ENCODE measurements around the gene GRID1.
"Not testable (repeated sequence)": the region's sequence is repeated elsewhere in the genome, so short reads cannot be mapped to it uniquely, and the experiment has no call there.

The GRID1 gene

GRCh38 chr10:86178401-86179152, 188.0 kb downstream of the GRID1 start:
- no peak for DNase-seq

DNA sequence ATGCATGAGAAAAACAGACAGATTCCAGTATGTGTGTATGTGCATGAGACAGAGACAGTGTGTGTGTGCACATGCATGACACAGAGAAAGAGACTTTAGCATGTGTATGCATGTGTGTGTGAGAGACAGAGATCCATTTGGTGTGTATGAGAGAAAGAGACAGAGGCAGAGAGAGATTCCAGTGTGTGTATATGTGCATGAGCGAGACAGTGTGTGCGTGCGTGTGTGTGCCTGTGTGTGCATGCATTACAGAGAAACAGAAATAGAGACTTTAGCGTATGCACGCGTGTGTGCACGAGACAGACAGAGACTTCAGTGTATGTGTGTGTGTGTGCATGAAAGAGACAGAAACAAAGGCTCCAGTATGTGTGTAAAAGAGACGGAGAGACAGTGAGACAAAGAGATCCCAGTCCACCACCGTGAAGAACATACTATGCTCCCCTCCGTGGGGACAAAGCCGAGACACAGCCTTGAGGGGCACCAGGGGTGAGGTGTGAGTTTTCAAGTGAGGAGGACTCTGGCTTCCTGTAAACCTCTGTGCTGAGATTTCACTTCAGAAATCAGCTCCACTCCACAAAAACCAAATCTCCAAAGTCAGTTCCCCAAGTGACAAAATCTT, 188.9 kb downstream of the GRID1 start:
- no peak for DNase-seq

- no peak for DNase-seq
These were observed 189.6 kb downstream of the GRID1 start for GRCh38 chr10:86176850-86177536.

- DNase-seq, result not testable (repeated sequence)
These were observed 191.1 kb downstream of the GRID1 start for GRCh38 chr10:86175476-86175875.

DNA sequence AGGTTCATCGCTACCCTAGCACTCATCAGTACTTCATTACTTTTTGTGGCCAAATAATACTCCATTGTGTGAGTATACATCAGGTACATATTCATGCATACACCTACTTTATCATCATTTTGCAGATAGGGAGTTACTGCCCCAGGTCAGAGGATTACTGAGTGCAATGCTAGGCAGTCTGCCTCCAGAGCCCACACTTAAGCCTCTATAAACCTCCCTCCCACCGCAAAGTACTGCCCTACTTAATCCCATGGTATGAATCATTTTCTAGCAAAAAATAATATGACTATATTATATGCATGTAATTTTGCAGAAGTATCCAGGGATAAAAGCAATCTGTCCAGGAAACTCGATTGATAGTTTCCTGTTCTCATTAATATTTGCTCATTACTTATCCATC, 194.3 kb downstream of the GRID1 start:
- no peak for DNase-seq

DNA sequence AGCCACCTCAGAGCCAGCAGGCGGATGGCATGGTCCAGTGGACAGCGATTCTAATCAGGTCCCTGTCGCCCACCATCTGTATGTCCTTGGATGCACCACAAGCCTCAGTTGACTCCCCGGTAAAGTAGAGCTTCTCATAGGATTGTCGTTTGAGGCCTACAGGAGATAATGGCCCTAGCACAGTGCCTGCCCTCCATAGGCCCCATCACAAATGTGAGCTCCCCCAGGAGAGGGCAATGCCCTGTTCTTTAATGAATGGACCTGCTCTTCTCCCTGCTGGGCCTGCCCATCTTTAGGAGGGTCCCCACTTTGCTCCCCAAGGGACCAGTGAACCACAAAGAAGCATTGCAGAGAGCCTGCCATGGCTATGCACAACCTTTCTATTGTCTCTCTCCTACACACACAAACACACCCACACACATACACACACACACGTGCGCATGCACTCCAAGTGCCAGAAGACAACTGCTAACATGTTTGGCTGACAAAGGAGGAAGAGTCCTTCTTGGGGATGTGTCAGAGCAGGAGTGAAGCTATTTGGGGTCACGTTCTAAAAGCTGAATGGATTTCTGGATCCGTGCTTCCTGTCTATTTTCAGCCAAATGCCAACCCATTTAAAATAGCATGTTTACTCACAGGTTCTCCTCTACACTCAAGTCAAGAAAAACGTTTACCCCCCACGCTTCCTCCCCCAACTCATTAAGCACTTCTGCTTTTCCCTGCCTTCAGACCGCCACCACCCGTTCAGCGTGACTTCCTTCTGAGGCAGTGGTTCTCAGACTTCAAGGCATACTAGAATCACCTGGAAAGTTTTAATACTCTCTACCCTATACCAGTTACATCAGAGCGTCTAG, 196.1 kb downstream of the GRID1 start:
- DNase-seq, result no peak

DNA sequence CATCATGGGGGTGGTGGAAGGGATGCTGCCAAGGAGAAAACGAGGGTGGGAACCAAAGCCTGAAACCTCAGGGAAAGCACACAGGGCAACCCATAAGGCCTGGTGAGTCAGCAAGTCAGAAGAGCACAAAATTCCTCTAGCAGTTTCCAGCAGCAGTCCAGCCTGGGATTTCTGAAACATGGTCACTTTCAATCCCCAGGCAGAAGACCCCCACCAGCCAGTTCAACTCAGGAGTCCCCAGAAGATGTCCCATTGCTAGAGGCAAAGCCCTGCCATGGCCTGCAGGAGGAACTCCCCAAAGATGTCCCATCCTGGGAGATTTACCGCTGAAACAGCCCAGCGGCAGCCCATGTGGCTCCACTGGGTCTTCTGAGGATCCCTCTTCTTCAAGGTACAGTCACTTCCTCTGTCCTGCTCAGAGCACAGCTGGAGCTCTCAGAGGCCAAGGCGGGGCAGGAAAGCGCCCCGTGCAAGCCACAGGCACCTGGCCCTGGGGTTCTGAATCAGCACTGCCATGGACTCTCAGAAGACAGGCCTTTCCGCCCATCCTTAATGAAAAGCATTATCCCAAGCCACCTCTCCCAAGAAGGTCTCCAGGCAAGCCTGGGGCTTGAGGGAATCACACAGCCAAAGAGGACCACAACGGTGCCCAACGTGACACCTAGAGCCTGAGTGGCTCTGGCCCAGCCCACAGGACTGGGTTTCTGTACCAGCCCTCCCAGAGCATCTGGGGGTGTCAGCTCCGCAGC, 196.9 kb downstream of the GRID1 start:
- no peak for DNase-seq

- no peak for DNase-seq
These were observed 197.5 kb downstream of the GRID1 start for GRCh38 chr10:86169066-86169465.

DNA sequence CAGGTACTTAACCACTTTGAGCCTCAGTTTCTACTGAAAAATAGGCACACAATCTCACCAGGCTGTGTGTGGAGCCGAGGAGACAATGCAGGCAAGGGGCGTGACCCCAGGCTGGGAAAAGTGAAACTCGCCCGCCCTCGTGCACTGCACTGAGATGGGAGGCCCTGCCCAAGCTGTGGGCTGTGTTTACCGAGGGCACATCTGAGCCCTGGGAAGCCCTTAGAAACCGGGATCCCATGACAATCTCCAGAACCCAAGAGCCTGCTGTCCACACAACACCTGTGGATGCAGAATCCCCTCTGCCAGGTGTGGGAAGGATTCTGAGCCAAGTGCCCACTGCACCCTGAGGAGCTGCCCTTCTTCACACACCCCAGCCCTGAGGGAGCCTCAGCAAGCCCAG, 198.3 kb downstream of the GRID1 start:
- no peak for DNase-seq

DNA sequence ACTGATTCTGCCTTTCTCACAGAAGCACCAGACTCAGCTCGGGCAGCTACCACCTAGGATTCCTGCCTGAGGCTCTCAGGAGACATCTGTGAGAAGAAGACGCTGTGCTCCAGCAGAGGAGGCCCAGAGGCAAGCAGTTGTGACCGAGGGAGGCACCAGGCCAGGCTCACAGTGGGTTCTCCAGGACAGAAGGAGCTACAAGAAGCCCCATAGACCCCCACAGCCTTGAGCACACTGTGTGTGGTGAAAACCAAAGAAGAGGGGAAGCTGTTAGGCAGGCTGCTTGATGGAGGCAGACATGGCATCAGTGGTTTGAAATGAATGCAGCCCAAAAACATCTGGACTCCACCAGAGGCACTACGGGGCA, 198.8 kb downstream of the GRID1 start:
- no peak for DNase-seq

DNA sequence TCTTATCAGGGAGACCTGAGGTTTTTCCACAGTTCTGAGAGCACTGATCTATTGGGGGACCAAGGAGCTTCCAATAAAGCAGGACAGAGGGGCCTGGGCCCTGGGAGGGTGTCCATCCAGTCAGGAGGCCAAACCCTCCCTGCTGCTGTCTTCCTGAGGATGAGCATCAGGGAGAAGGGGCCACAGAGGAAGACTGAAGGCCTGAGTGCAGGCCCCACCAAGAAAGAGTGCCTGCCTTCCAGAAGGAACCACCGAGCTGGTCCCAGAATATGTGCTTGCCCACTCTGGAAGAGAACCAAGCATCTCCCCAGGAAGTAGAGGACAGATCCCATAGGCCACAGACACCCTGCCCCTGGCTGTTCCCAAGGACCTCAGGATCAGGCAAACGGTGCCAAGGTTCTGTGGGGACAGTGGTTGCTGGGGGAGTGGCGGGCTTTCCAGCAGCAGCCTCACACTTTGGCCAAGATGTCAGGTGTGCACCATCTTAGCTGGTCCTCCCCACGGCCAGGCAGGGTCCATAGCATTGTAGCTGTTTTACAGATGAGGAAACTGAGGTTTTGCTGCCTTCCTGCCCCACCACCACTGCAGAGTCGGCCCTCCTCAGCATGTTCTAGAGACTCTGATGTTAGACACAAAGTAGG, 199.4 kb downstream of the GRID1 start:
- no peak for DNase-seq

DNA sequence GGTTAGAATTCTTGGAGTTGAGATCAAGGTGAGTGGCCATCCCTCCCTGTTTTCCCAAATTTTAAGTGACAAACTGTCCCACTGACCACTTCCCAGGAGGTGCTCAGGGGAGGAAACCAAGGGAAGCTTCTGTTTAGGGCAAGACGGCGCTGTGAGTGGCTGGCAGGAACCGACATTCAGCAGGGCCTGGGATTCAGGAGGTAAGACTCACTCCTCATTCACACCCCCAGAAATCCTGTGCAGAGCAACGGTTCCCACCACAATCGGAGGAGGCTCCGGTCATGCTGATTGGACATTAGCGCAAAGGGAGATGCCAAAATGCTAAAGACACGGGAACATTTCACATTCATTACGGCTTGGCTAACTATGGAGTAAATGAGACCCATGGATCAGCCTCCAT, 200.9 kb downstream of the GRID1 start:
- DNase-seq, result no peak

- no peak for DNase-seq
These were observed 201.5 kb downstream of the GRID1 start for GRCh38 chr10:86164960-86165630.

DNA sequence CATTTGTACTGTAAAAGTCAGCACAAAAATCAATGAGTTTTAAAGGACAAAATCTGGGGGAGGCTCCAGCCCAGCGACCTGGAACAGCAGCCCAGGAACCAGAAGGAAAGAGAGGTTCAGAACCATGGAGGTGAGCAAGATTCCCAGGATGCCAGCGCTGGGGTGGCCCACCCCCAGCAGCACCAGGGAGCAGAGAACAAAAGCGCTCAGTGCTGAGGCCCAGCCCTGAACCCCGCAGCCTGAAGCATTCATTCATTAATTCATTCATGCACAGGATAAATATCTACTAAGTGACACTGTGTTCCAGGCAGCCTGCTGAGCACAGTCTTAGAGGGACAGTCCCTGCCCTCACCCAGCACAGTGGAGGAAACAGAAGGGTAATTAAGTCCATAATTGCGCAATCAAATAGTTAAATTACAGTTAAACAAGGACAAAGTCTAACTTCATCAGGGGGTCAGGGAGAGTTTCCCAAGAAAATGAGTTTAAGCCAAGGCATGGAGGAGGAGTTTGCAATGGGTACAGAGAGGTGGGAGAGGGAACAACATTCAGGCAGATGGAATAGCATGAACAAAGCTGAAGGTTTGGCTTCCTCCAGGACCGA, 202.3 kb downstream of the GRID1 start:
- DNase-seq, result no peak

- no peak for DNase-seq
These were observed 202.9 kb downstream of the GRID1 start for GRCh38 chr10:86163522-86164173.

GRCh38 chr10:86162696-86163400, 203.7 kb downstream of the GRID1 start:
- no peak for DNase-seq

DNA sequence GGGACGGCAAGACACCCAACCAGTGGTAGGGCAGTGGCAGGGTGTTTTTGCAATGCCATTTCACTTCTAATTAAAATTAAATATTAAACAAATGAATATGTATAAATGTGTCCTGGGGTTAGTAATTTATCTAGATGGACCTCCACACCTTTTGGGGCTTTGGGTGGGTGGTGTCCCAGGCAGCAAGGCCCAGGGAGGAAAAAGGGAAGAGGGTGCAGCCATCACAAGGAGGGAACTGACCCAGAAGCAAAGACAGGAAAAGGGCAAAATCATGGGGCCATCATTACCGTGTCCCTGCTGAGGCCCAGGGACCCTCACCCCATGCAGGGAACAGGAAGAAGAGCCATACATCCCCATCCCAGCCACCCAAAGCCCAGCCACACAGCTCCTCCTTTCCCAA, 204.6 kb downstream of the GRID1 start:
- DNase-seq, result no peak

DNA sequence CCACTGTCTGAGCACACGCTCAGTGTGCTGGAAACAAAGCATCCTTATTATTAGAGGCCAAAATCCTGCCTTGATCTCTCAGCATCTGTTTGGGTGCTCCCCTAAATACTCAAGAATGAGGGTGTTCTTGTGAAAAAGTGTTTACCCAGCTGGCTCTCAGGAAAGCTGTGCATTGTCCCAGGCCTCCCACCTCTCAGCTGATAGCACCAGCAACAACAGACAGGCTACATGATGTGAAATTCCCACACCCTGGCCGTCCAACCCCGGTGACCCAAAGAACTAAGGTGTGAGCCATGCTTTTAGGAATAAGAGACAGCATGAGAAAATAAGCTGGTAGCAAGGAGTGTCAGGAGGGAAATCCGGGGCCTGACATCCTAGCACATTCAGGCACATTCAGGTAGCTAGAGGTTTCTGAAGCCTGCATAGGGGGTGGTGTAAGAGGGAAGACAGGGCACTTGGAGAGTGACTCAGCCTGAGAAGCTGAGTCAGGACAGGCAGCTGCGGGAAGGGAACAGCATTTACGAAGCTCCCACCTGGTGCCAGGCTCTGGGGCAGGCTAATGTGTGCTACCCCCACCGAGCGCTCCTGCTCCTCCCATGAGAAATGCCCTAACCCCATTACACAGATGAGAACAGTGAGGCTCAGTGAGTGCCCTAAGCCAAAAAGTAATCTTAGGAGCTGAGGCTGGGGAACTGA, 205.6 kb downstream of the GRID1 start:
- no peak for DNase-seq

DNA sequence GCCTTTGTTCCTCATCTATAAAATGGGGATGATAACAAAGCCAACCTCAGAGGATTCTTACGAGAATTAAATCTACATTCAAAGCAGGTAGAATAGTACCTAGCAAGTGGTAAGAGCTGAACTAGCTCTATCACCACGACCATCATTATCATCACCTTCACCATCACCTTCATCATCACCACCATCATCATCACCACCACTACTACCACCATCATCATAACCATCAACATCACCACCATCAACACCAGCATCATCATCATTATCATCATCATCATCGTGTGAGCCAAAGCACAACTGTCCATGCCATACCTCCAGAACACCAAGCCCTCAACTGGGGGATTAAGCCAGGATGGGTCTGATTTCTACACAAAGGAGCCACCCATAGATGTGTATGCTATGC, 206.8 kb downstream of the GRID1 start:
- no peak for DNase-seq

Data from NCI-H1048 (cell line).